ENCODE data around the gene CMKLR1. TPM values are rescaled to one million over a fixed set of nuclear protein-coding genes. Genes with fewer than 3 reads are reported as not detected.

The CMKLR1 gene
- total and polyA plus RNA-seq, 10 of the 15 experiments (the other 5 are each of a cell fraction or from before 2014, with no cell fraction given), result 13.8 to 52.3 (median 26.2) TPM

- no peak for TF ChIP-seq POLR2AphosphoS5 (IDR thresholded peaks at IDR 0.05; ENCODE audit: low read length)
- no peak for TF ChIP-seq GATAD2B (conservative IDR thresholded peaks at IDR 0.05; ENCODE audit: low read depth)
- TF ChIP-seq PAX8 (IDR thresholded peaks at IDR 0.05), result no peak
- TF ChIP-seq IKZF1 (conservative IDR thresholded peaks at IDR 0.05), result no peak
- TF ChIP-seq, protein P1, sequence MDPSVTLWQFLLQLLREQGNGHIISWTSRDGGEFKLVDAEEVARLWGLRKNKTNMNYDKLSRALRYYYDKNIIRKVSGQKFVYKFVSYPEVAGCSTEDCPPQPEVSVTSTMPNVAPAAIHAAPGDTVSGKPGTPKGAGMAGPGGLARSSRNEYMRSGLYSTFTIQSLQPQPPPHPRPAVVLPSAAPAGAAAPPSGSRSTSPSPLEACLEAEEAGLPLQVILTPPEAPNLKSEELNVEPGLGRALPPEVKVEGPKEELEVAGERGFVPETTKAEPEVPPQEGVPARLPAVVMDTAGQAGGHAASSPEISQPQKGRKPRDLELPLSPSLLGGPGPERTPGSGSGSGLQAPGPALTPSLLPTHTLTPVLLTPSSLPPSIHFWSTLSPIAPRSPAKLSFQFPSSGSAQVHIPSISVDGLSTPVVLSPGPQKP (IDR thresholded peaks at IDR 0.05; ENCODE audit: low read depth, low read length), result no peak
These were observed 37.0 kb upstream of the CMKLR1 start (continued) for GRCh38 chr12:108375986-108376663.

DNA sequence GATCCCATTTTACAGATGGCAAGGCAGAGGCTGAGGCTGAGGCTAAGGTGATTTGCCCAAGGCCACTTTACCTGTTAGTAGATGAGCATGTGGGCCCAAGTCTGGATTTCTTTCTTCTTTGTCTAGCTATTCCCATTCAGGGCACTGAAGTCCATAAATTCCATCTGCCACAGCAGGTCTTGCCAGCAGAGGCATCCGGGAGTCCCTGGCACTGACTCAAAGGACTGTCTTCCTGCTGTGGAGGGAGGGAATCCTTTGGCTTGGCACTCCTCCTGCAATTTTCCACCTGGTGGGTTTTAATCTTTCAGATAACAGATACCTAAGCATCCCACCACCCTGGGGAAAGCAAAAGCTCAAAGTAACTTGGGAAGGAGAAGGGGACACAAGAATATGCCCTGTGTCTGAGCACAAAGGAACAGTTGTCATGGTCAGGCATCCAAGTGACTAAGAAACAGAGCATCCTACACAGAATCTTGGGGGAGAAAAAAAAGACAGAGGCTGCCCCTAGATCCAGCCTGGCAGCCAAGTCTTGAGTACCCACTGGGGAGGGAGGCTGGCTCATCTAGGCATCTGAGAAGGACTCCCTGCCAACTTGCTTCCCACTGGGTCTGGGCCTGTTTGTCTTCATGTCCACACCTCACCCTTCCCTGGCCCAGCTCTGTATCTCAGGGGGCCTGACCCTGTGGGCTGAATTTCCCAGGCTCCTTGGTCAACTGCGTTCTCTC is 35.6 kb upstream of the CMKLR1 start:
- Histone ChIP-seq H3K79me2 (ENCODE audit: control insufficient read depth, insufficient read depth, low read length) (no peaks in the 10 kb centered on the region), H3K36me3 (ENCODE audit: control insufficient read depth in 2 of 2, insufficient read depth in 2 of 2, low read length in 1 of 2) (no peaks in the 10 kb centered on the region), H3K27ac (ENCODE audit: control insufficient read depth, insufficient read depth) (no peak overlapping the region), H3K4me2 (ENCODE audit: control insufficient read depth, insufficient read depth) (no peak overlapping the region), H4K20me1 (ENCODE audit: control insufficient read depth, insufficient read depth) (no peaks in the 10 kb centered on the region), H2AFZ (ENCODE audit: control insufficient read depth, low read depth, low read length) (no peak overlapping the region), H3K4me3 (no peak overlapping the region), H3K4me1 (ENCODE audit: control insufficient read depth, insufficient read depth, low read length) (no peaks in the 10 kb centered on the region), H3K27me3 (replicated peaks in 1 of 2; ENCODE audit: control insufficient read depth in 2 of 2, insufficient read depth in 2 of 2, low read length in 1 of 2) (no peaks in the 10 kb centered on the region), H3K9ac (ENCODE audit: control insufficient read depth, insufficient read depth, low read length) (no peak overlapping the region), H3K9me3 (replicated peaks; ENCODE audit: control insufficient read depth, insufficient read depth, low read length) (peaks cover 6% of the 10 kb centered on the region; the same call in 2 of the 3 replicates)
- POLR2A ChIA-PET, result no interaction called here
- in situ Hi-C loops (cut with MboI), result no loop called here
- CTCF ChIA-PET, result interaction anchor here (1.5 kb wide), 1 partner anchor 8 kb away, joined by 3 read pairs; no protein-coding TSS in a partner anchor
- FAIRE-seq (no peak), ATAC-seq (no peak), DNase-seq (ENCODE audit: low read depth, low spot score) (no peak)
- SMC1A ChIA-PET (ENCODE audit: uncharacterized antibody, unreplicated experiment), result no interaction called here
- WGBS (ENCODE audit: insufficient coverage, insufficient replicate concordance, low lambda C conversion rate, missing lambda C conversion rate), result 20% methylated on average over 2 of the region's 2 CpGs
- intact Hi-C loops (cut with micrococcal nuclease; ENCODE audit: unreplicated experiment), result no loop called here
- RAD21 ChIA-PET (ENCODE audit: unreplicated experiment), result no interaction called here
- BruUV-seq (replicated peaks), result no TSS peak
- no peak for TF ChIP-seq MYC (IDR thresholded peaks at IDR 0.05; ENCODE audit: insufficient read depth, insufficient read length, insufficient replicate concordance, low read length, severe bottlenecking)
- TF ChIP-seq REST (IDR thresholded peaks at IDR 0.05; ENCODE audit: low read depth, low read length), result no peak
- no peak for TF ChIP-seq CTCF (IDR thresholded peaks at IDR 0.05 in 2 of 3, conservative IDR thresholded peaks at IDR 0.05 in 1 of 3; ENCODE audit: control insufficient read depth in 2 of 3, extremely low read depth in 1 of 3, insufficient read depth in 1 of 3, low read depth in 3 of 3, low read length in 3 of 3)
- TF ChIP-seq CHD4 (IDR thresholded peaks at IDR 0.05), result no peak
- no peak for TF ChIP-seq WRNIP1 (IDR thresholded peaks at IDR 0.05; ENCODE audit: borderline replicate concordance, low read depth, low read length)
- TF ChIP-seq HDAC2 (IDR thresholded peaks at IDR 0.05), result no peak
- TF ChIP-seq CHD1 (IDR thresholded peaks at IDR 0.05; ENCODE audit: low read depth, low read length), result no peak
- no peak for TF ChIP-seq SMARCA5 (IDR thresholded peaks at IDR 0.05)
